IPS-11a (cell line): ENCODE results near the gene ARHGAP26.

Experiments
- H3K4me3 ChIP-seq: one replicate; pipeline ENCODE4 v1.5.1; 2013; ENCODE audit warnings: low read depth, low read length, control low read depth

Gene ARHGAP26

DNA sequence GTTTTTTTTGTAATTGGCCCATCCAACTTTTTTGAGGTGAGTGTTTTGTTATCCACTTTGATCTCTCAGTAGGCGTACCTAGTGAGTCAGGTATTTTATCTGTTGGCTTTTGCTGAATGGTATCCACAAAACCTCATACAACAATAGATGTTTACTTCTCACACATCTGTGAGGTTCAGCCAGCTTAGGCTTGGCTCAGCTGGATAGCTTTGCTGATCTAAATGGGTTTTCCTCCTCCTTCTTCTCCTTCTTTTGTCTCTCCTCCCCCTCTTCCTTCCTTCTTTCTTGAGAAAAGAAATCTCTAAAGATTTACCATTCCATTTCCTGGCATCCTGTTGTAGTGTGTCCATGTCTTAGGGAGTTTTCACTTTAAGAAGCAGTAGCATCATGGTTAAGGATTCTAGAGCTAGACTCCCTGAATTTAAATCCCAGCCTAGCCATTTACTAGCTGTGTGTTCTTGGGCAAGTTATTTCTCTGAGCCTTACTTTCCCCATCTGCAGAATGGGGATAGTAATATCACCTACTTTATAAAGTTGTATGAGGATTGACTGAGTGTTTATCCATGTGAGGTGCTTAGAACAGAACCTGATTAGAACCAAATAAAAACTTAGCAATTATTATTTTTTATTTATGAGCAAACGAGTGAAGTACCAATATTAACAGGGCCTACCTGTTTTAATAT lies 126.3 kb downstream of the ARHGAP26 start:
- no peak overlapping the region for H3K4me3 ChIP-seq

DNA sequence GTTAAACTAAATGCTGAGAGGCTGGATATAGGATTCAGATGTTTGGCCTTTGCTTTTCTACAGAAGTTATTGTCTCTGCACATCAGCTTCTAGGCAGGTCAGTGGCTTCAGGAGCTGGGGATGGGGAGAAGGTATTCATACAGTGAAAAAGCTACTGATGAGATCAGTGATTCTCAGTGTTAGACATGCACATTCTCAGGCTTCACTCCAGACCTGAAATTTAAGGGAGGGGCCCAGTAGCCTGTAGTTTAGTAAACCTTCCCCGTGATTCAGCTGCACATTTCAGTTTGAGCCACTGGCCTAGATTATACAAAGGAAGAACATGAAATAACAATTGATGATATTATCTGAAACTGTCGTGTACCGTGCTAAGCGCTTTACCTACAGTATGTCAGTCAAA lies 127.2 kb downstream of the ARHGAP26 start:
- no peak overlapping the region for H3K4me3 ChIP-seq

DNA sequence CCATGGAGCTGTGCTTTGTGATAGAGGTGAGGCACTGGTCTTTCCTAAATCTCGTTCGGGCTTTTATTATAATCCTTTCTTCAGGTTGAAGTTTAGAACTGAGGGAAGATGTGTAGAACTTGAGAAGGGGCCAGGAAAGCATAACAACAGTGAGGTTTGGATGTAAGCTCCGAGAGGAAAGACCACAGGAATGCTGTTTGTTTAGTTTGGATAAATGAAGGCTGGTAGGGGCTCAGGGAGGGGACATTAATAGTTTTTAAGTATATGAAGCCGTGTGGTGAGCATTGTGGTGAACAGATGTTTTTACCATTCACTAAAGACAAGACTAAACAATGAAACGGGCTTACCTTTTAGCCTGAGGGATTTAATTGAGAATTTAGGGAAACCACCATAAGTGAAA lies 130.8 kb downstream of the ARHGAP26 start:
- no peak overlapping the region for H3K4me3 ChIP-seq

DNA sequence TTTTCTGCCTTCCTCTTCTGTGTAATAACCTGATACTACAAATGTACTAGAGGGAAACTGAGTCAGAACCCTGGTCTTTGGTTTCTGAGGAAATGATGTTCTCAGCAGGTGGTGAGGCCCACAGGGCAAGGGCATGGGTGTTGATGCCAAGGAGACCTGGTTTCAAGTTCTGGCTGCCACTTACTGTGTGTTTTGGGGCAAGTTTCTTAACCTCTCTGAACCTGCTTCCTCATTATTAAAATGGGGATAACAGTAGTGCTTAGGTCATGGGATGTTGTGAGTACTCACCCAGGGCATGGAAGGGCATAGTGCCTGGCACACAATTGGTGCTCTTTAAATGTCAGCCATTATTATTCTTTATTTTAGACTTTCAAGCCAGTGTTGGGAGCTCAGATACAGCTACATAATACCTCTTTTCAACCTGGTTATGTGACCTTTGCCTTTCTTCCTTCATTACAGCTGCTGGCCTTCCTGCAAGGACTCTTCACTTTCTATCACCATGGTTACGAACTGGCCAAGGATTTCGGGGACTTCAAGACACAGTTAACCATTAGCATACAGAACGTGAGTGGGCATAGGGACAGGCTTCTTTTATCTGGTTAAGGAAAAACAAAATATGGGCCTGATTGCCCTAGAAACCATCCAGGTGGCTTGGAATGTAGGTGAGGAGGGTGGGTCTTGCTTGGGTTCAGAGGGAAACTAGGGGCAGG lies 131.5 kb downstream of the ARHGAP26 start:
- H3K4me3 ChIP-seq, result no peak overlapping the region

DNA sequence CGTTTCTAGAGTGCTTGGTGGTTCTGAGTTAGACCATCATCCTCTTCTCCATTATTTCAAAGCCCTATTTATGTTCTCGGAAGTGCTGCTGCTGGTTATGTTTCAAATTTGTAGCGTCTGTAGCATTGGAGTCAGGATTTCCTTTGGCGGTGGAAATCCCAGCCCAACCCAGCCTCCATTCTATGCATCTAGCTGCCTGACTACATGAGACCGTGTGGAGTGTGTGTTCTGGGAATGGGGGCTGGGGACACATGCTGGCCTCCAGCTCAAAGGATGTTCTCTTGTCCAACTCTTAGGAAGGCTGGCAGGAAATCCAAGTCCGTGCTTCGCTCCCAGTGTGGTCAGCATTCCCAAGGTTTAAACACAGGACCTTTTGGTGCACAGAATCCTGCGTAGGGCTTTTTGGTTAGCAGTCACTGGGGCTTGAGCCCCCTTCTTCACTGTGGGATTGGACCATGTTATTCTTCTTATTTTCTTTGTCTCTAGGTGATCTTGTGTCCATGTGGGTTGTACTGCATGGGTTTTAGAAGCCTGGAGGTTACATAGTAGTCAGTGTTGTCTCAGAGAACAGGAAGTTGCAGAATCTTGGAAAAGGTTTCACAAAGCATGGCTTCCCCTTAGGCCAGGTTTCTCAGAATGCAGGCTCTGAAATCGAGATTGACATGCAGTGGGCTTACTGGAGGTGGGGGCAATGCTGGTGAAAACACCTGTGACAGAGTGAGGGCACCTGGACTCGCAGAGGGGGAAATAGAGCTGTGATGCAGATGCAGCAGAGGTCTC lies 132.2 kb downstream of the ARHGAP26 start:
- H3K4me3 ChIP-seq, result no peak overlapping the region

DNA sequence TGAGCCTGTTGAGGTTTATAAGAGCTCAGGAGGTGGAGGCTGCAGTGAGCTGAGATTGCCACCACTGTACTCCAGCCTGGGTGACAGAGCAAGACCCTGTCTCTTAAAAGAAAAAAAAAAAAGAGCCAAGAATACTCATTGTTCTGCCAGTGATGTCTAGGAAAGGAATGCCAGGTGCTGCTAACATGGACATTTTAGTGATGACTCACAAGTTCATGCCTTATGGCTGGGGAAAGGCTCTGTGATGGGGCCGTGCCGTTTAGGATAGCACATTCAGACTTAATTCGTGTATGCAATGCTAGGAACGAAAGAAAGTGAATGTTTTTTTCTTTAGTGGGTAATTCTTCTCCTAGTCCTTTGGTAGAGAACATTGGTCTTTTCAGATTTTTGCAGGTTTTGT lies 134.2 kb downstream of the ARHGAP26 start:
- no peak overlapping the region for H3K4me3 ChIP-seq

DNA sequence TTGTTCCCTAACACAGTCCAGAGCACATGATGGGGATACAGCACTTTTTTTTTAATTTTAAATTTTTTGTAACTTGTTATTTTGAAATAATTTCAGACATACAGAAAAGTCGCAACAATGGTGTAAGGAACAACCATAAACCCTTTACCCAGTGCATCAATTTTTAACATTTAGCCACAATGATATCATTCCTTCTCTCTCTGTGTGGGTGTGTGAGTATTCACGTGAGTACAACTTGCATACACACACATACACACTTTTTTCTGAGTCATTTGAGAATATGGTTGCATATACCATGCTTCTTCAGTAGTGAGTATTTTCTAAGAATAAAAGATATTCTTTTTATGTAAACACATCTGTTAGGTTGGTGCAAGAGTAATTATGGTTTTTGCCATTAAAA lies 135.2 kb downstream of the ARHGAP26 start:
- H3K4me3 ChIP-seq, result no peak overlapping the region

DNA sequence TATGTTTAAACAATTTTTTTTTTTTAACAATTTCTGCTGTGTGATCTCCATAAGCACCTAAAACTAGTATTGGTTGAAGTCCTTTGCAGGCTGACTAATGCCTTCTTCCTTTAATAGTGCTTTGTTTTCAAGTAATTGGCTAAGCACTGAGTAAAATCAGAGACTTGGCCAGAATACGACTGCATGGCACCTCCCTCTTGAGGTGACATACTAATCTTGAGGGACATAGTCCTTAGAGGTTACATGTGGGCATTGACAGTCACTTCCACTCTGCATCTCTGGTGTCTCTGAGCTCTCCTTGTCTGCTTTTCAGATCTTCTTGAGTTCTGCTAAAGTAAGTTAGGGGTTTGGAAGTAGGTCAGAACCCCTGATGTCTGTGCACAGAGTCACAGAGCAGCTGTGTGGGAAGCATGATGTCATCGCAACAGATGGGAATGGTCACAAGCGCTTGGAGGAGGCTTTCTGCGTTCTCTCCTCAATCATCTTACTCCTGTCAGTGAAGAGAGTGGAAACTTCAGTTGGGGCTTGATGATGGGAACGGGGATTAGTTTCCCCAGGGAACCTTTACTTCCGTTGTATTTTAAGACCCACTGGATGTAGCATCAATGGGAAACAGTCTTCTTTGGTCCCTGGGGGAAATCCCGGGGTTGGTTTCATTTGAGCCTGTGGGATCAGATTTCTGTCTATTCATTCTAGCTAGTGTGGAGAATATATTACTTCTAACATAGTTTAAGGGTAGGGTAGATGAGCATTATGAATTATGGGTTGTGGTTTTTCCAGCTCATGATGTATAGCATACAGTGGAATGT lies 136.9 kb downstream of the ARHGAP26 start:
- no peak overlapping the region for H3K4me3 ChIP-seq

DNA sequence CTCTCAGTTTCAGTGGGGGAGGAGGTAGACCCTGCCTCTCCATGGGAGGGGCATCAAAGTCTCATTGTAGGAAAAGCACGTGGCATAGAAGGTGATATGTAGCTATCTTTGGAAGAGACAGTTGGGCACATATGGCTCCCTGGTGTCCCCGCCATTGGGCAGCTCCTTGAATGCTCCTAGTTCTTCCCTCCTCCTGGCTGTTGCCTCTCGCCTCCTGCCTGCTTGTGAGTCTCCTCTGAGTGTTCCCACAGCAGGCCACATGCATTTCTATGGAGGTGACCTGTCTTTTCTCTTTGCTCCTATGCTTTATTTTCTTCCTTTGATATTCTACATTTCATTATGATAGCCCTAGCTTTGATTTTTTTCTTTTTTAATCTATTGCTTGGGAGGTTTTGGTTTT lies 138.5 kb downstream of the ARHGAP26 start:
- H3K4me3 ChIP-seq, result no peak overlapping the region

DNA sequence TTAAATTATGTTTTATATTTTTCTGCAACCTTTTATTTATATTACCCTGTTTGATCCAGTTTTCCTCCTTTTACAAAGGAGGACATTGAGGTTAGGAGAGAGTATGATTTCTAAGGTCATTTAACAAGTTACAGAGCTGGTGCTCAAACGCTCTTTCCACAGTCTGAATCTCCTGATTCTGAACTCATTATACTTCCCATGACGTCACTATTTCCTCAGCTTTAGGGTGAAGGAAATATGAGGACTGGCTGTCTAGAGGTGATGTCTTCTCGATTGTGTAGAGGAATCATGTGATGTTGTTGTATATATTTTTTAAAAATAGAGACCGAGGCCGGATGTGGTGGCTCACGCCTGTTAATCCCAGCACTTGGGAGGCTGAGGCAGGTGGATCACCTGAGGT lies 140.0 kb downstream of the ARHGAP26 start:
- H3K4me3 ChIP-seq, result no peak overlapping the region

DNA sequence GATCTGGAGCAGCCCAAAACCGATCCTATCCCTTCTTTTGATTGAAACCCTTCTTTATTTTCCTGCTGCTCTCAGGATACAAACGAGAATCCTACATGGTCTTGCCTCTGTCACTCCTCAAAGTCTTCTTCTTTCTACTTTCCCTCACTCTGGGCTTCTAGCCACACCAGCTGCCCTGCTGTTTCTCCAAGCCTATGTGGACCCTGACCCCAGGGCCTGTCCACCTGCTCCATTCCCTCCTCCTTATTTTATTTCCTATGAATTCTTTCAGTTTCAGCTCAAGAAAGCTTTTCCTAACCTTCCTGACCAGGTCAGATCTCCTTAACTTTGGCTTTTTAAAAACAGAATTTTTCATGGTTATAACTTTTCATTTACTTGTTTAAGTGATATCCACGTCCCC lies 141.0 kb downstream of the ARHGAP26 start:
- no peak overlapping the region for H3K4me3 ChIP-seq

DNA sequence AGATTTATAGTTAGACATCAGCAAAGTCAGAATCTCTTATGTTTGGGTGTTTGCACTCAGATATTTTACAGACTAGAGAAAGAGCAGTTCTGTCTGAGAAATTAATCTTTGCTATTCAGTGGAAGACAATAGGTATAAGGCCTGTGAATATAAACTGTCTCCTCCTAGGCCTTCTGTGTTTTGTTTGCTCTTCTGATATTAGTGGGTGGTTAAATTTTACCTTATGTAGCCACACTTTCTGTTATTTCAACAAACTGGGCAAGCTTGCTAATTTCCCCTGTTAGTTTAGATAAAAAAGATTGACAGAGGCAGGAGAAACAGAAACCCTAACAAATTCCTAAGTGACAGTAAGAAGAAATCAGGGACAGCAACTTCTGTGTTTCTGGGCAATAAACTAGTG lies 141.6 kb downstream of the ARHGAP26 start:
- no peak overlapping the region for H3K4me3 ChIP-seq

DNA sequence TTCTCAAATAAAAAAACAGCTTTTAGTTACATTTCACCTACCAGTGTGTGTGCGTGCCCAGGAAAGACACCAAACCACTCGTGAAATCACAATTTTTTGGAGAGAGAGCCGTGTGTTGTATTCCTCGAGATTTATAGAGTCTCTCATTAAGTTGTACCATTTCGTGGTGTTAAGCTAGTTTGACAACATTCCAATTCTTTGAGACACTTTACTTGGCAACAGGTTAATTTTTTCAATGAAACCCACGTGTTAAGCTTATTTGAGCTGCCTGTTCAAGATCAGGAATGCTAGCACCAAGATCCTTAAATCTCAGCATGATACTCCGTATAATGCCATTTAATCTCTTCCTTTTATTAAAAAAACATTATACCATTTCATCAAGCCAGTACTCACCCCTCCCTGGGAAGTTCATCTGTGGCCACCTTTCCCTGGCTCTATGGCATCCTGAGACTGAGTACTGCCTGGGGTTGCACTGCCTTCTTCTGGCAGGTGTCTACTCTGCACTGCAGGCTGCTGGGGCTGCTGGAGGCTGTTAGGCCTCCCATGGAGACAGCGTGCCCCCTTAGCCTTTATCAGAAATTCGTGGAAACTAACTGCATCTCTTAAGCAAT lies 143.7 kb downstream of the ARHGAP26 start:
- no peak overlapping the region for H3K4me3 ChIP-seq

DNA sequence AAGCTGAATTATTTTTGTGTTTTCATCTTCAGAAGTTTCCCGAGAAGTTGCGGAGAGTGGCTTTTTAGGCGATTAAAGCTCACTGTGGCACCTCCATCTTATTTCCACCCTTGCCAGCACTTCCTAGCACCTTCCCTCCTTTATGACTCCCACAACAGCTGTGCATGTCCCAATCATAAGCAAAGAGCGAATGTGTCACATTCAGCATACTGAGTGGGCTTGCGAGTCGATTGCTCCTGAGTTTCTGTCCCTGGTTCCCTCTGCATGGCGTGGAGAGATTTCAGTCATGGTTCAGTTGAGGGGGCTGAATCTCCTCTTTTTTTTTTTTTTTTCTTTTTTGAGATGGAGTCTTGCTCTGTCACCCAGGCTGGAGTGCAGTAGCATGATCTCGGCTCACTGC lies 144.9 kb downstream of the ARHGAP26 start:
- no peak overlapping the region for H3K4me3 ChIP-seq

DNA sequence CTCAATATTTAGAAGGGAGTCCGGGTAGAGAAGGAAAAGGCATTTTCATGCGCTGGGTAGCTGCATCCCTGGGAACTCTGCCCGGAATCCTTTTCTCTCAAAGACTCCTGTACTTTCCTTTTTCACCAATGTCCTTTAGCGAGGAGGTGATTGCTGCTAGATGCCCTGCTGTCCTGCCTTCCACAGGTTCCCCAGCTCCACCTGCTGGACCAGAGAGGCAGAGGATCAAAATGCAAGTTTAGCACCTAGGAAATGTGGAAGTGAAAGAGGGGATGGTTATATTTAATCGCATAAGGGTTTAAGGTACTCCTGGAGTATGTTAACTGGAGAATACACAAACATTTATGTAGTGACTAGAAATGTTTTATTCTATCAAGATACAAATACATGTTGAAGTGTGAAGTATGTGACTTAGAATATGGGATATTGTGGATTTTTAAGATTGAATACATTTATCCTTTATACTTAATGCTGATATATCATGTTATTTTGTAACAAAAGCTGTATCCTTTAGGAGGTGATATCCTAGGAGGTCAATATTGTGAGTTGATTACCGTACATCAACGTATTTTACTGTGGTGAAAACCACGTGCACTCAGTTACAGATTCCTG lies 145.7 kb downstream of the ARHGAP26 start:
- H3K4me3 ChIP-seq, result no peak overlapping the region

DNA sequence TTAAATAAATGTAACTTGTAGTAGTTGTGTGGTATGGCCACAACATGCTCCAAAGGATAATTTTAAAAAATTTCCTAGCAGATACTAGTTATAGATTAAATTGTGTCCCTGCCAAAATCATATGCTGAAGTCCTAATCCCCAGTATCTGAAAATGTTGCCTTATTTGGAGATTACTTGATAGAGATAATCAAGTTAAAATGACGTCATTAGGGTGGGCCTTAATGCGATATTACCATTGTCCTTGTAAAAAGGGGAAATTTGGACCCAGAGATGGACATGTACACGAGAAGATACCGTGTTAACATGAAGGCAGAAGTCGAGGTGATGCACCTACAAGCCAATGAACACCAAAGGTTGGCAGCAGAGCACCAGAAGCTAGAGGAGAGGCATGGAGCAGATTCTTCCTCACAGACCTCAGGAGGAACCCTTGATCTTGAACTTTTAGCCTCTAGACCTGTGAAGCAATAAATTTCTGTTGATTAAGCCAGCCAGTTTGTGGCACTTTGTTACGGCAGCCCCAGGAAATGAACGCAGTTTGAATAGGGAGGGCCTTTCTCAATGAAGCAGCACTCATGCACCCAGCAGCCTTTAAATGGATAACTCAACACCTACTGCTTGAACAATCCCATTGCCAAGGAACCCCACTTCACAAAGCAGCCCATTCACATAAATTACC lies 148.9 kb downstream of the ARHGAP26 start:
- H3K4me3 ChIP-seq, result no peak overlapping the region

DNA sequence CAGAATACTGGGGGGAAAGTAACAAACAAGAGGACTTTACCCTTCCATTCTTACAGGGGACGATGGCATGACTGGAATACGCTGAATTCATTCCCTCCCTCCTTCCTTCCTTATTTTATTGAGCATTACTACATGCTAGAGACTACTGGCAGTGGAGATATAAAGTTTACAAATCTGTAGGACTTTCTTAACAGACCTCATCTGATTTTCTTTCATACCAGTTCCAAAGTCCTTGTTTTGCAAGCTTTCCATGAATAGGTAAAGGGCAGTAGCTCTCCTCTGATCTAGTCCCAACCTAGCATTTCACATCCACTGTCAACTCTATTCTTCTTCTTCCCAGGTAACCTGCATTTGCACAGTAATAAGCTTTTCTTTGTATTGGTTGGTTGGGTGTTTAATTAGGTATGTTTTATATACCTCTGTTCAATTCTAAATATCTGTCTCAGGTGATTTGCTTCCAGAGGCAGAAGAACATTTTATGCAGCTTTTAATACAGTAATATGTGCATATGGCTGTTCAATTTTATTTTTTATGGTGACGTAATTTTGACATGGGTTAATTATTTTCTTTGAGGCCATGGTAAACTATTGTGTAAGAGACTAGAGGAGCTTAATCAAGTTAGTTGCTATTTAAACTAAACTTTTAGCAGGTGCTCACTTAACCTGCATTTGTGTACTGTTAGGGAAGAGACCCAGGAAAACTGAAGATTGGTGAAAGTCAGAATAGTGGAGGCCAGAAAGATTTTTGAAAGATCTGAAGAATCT lies 150.9 kb downstream of the ARHGAP26 start:
- no peak overlapping the region for H3K4me3 ChIP-seq

DNA sequence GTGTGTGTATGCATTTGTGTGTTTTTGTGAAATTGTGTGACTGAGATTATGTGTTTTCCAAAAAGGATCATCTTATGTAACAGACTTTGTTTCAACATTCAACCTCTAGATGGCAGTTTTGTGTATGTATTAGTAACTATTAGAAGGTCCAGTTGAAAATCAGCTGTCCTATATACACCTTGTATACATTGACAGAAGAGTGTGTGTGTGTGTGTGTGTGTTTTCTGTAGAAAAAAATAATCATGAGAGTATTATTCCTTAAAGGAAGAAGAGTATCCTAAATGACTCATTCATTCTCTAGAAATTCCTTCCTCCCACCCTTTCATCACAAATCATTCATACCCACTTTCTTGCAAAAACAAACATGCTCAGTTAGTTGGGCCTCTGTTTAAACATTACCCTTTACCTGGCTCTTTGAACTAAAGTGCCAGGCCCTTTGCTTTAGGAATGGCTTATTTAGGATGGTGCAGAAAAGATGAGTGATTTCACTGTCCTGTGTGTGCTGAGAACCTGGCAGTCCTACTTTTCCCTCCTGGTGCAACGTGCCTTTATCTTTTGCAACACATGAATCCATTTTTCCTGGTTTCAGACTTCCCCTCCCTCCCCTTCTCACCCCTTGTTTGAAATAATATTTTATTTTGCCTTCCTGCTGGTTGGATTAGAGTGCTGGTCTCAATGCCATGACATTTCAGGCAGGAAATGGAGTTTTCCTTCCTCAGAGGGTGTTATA lies 152.2 kb downstream of the ARHGAP26 start:
- H3K4me3 ChIP-seq, result no peak overlapping the region
